GM21786 (cell line): ENCODE measurements around the gene APPL2.
A peak's percentile ranks its signal among the peaks of the same experiment; 100 is the strongest.
"Not testable (repeated sequence)": the region's sequence is repeated elsewhere in the genome, so short reads cannot be mapped to it uniquely, and the experiment has no call there.

Source experiments
- ATAC-seq: cut with Tn5 transposase; IDR thresholded peaks from one replicate; pipeline ENCODE4 v1.9.1; 2021; ENCODE audit not compliant: unreplicated experiment

APPL2 gene

DNA sequence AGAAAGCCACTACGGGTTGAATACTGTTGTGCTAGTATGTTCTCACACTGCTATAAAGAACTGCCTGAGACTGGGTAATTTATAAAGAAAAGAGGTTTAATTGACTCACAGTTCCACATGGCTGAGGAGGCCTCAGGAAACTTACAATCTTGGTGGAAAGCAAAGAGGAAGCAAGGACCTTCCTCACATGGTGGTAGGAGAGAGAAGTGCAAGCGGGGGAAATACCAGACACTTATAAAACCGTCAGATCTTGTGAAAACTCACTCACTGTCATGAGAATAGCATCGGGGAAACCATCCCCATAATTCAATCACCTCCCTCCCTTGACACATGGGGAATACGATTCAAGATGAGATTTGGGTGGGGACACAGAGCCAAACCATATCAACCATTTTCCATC lies 20.5 kb upstream of the APPL2 start:
- not testable (repeated sequence) for ATAC-seq

DNA sequence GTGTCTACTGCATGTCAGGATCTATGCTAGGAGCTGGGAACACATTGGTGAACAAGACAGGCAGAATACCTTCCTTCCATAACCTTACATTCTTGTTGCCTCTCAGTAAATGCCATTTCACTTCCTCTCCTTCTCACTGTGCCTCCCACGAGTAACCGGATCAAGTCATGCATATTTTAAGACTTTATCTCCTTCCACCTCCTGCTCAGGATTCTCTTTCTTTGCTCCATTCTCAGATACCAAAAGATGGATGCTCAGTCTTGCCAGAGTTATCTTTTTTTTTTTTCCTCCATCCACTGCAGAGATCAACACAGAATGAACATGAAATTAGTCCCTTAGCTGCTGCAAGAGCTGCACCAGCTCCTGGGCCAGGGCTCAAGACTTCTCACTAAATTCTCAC lies 20.0 kb upstream of the APPL2 start:
- no peak for ATAC-seq

DNA sequence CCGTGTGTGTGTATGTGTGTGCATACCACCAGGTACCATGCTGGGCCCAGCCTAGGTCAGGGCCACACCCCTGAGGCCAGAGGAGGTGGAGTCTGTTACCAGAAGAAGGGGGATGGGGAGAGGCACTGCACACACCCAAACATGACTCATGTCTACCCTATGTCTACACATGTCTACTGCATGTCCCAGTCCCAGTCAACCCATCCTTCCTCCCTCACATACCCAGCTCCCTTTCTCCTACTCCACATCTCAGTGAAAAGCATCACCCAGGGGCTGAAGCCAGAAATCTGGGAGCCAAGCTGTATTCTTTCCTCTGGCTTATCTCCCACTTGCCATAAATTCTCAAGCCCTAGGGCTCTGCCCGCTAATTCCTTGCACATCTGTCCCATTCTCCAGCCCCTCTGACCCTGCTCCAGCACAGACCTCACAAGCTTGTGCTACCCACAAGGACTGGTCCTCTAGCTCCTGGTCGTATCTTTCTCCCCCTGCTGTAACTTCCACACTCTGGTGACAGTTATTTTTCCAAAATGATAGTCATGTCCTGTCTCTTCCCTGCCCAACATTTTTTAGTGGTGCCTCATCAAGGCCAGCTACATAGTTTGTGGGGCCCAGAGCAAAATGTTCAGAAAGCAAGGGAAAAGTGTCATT lies 18.0 kb upstream of the APPL2 start:
- no peak for ATAC-seq

DNA sequence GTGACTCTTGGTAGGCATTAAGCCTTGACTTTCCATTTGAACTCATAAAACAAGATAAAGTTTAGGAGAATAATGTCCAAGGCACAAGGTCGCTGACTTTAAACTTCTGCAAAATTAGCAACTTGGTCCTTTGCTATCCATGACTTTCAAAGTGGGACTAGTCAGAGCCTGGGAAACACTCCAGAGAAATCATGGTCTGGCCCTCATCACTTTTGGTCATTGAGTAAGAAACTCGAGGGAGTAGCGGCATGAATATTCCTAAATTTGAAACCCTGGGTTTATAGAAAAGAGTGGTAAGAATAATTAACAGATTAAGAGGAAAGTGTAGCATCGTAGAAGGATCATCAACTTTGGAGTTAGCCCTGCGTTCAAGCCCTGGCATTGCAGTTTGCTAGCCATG lies 16.9 kb upstream of the APPL2 start:
- ATAC-seq: no peak

DNA sequence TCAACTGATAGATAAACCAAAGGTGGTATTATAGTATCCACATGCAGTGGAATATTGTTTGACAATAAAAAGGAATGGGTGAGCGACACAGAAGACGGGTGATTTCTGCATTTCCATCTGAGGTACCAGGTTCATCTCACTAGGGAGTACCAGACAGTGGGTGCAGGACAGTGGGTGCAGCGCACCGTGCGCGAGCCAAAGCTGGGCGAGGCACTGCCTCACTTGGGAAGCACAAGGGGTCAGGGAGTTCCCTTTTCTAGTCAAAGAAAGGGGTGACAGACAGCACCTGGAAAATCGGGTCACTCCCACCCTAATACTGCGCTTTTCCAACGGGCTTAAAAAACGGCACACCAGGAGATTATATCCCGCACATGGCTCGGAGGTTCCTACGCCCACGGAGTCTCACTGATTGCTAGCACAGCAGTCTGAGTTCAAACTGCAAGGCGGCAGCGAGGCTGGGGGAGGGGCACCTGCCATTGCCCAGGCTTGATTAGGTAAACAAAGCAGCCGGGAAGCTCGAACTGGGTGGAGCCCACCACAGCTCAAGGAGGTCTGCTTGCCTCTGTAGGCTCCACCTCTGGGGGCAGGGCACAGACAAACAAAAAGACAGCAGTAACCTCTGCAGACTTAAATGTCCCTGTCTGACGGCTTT lies 9.9 kb upstream of the APPL2 start:
- not testable (repeated sequence) for ATAC-seq

DNA sequence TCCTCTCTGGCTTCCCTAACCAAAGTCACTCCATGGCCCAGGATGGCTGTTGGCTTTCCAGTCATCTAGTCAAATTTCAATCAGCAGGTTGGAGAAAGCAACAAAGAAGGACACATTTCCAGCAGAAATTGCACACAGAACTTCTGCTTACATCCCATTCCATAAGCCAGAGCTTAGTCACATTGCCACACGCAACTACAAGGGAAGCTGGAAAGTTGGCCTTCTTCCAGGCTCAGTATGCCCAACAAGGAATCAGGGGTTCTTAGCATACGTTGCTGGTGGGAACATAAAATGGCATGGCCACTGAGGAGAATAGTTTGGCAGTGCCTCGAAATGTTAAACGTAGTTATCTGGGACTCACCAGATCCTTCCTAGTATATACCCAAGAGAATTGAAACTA lies 9.3 kb upstream of the APPL2 start:
- no peak for ATAC-seq

DNA sequence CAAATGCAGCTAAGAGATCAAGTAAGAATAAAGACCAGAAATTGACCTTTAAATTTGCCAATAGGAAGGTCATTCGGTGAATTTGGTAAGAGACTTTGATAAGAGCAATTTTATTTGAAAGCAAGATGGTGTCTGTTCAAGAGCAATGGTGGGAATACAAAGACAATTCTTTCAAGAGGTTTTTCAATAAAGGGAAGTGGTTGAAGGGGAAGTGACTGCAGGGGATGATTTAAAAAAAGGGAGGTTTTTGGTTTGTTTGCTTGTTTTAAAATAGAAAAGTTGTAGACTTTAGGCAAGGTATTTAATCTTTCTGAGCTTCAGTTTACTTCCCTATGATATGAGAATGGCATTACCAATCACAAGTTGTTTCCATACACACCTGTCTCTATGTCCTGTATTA lies 4.3 kb upstream of the APPL2 start:
- no peak for ATAC-seq

DNA sequence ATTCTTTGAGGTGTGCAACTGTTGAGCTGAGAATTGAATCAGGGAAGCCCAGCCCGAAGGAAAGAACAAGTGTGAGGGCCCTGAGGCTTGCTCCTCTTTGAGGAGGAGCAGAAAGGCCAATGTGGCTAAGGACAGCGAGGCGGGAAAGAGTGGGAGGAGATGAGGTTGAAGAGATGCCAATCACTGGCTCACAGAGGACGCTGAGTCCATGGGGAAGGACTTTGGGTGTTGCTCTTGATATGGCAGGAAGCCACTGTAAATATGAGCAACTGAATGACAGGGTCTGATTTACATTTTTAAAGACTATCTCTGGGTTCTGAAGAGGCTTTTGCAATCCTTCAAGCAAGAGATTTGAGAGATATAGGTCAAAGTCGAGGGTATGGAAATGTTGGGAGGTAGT lies 3.3 kb upstream of the APPL2 start:
- no peak for ATAC-seq

DNA sequence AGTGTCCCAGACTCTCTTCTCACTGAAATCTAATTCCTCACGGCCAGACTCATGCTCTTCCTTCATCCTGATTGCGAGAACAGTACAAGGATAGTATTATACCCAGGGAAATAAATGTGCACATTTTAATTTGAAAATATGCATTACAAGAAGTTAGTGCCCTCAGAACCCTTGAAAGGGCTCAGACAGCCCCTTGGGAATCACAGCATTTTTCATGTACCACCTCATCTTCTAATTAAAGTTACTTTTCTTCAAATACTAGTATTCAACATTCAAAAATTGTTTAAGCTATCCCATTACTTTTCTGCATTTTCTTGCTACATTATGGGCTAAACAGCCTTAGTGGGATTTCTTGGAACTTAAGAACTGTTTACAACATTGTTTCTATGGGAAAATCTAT lies 1.7 kb upstream of the APPL2 start:
- ATAC-seq: no peak

DNA sequence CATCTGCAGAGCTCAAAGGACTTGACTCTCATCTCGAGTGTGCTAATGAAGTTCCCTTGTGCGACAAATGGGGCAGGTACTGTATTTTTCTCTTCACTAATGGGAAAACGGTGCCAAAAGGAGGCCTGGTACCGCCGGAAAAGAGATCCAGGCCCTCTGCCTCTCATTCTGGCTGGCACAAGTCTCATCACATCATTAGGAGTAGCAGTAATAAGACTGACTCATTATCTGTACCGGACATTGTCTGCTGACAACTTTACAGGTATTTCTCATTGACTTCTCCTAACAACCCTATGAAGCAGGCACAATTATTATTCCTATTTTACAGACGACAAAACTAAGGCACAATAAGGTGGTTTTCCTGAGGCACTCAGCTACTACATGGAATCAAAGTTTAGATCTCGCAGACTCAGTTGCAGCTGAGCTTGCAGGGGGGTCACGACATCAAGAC lies 668 bp downstream of the APPL2 start:
- ATAC-seq: no peak

DNA sequence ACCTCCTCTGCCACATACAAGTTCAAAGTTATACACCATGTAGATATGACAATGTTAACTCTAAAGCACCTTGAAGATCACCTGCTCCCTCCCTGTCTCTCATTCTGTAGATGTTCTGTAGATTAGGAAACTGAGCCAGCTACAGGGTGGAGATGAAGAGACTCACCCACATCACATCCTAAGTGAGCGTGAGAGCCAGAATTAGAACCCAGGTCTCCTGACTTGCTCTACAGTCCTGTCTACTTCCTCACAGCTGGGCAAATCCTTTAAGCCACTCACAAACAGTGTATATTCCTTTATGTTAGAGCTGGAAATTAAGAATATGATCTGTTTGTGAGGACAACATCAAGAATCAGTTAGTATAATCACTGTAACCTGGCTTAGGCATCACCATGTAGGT lies 1.8 kb downstream of the APPL2 start:
- ATAC-seq: no peak

DNA sequence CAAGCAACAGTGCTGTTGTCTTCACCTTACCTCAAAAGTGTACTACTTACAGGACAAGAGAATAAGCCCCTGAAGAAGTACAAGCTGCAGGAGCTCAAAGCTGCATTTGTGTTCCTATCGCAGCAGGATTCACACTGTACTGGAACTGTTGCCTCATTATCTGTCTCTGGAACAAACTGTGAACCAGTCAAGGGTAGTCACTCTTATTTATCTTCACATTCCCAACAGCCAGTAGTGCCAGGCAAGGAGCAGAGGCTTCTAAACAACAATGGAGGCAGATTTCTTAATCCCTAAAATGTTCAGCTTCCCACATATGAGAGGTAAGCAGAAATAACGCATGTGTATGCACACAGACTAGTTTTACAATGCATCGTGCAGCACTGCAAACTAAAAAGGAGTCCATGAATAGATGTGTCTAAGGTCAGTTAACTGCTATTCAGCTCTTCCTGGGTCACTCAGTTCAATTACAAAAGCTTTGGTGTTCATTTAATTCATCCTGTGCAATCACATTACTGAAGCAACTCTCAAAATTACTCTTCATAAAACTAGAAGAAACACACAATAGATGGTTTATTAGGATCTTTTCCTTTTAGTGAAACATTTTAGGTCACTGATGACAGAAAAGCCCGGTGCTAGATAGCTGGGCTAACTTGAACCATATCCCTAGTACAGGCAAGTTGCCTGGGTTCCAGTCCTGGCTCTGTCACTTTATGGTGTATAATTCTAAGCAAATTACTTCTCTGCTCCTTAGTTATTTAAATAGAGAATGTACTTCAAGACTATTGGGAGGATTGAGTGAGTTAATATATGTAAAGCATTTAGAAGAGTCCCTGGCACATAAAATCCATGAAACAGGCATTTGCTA lies 2.7 kb downstream of the APPL2 start:
- ATAC-seq: no peak

DNA sequence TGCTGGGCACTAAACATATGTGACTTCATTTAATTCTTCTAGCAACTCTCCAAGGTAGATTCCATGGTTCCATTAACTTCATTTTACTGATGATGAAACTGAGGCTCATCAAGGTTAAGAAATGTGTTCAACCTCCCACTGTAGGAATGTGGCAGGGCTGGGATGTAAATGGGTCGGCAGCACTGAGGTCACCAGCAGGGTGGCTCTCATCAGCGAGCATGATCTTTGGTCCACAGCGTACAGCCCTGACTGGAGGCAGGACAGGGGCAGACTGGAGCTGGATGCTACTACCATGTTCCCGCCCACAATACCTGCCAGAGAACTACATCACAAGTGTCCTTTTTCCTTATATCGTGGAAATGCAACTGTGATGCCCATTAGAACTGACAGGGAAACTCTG lies 4.6 kb downstream of the APPL2 start:
- no peak for ATAC-seq

DNA sequence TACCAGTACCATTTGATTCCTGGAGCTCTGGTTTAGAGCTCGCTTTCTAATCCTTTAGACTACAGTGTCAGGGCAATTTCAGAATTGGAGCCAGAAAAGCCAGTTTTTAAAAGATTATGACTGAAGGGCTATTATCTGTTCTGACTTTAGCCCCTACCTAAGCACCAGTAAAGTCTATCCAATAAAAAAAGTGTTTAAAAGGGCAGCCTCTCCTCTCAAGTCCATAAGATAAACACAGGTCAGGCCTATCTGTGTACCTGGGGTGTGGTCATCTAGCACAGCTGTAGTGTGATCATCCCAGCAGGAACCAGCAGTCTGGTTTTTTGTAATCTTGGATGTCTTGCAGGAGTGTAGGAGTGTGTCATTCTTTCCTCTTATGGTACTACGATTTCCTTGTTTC lies 6.6 kb downstream of the APPL2 start:
- ATAC-seq: no peak

DNA sequence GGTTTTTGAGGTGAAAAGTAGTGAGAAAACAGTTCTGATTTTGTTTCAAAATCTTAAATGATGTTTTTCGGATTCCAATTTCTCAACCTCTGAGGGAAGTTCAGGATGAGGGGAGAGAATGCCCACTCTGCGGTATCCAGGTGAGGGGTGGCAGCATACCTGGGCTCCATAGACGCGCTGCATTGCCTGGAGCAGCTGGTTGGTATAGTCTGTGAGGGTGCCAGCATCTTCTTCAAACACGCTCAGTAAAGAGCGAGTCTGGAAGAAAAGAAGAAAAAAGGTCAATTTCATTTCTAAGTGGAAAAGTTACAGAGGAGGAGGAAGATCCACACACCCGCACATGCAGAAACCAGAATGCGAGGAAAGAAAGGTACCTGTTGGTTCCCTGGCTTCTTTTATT lies 7.0 kb downstream of the APPL2 start:
- ATAC-seq: no peak

DNA sequence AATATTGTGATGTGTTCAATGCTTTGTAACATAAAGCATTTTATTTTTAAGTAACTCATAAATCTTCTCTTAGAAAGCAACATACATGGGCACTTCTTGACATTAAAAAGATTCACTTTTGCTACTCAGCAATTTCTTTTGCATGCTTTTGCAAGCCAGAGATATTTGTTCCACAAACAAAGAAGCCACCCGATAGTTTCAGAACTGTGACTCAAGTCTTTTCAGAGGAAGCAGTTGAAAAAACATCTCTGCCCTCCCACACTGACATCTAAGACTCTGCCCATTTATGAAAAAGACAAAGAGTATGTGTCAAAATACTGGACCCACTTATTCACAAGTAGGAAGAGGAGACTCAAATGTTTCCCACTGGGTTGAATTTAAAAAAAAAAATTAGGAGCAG lies 7.5 kb downstream of the APPL2 start:
- no peak for ATAC-seq

DNA sequence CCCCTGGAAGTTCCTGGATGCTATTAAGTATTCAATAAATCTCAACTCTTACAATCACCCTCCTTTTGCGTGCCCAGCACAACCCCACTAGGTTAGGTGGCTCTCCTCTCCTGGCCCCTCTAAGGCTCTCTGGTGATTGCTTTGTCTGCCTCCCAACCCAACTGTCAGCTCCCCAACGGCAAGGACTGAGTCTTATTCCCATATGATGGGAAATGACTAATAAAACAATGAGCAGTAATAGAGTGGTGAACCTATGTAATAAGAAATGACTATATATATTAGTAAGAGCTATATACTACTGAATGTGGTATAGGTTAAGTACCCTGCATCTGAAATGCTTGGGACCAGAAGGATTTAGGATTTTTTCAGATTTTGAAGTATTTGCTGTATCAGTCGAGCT lies 8.1 kb downstream of the APPL2 start:
- no peak for ATAC-seq

DNA sequence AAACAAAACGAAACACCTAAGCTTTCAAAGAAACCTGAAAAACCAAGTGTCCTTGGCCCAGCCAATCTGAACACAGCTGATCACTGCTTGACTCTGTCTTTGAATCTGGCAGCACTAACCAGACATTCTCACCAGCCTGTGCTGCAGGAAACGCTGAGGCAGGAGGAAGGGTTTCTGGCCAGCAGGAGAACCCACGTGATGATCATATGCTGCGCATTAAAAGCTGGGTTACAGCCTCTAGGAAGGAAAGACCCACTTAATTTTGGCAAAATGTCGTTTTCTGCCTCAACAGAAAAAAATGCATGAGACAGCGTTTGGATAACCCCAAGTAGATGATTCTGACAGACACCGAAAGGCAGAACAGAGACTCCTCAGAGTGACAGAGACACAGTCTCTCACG lies 9.8 kb downstream of the APPL2 start:
- peak; percentile 80 for ATAC-seq

DNA sequence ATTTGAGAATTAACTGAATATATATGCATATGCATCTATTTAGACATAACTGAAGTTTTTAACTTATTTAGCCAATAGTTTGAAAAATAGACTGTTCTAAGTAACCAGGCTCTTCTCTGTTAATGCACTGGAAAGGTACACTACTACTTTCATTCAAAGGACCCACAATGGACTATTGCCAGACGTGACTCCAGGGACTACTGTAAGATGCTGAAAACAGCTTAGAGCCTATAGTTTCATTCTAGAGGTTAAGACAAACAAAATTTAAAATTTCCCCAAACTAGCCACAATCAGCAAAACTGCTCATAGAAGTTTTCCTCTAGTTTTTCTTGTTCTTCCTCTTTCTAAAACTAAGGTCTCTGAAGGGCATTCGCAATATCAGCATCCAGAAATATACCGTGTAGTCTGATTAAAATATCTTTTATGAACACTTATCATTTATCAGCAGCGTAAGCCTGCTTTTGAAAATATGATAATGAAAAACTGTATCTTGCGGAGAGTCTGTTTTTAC lies 10.4 kb downstream of the APPL2 start:
- no peak for ATAC-seq

DNA sequence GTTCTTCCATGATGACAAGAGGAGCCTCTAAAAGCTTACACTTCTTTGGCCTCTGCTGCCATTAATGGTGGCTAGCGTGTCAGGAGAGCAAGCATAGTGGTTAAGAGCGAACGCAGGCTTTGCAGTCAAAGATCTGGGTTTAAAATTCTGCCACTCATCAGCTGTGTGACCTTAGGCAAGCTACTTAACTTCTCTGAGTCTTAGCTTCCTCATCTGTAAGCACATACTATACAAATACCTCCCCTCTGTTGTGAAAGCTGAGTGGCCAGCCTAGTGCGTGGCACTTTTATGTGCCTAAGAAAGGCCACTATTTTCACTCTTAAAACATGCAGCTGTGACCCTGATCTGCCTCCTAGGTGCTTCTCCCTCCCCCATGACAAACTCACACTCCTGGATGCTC lies 11.6 kb downstream of the APPL2 start:
- no peak for ATAC-seq

DNA sequence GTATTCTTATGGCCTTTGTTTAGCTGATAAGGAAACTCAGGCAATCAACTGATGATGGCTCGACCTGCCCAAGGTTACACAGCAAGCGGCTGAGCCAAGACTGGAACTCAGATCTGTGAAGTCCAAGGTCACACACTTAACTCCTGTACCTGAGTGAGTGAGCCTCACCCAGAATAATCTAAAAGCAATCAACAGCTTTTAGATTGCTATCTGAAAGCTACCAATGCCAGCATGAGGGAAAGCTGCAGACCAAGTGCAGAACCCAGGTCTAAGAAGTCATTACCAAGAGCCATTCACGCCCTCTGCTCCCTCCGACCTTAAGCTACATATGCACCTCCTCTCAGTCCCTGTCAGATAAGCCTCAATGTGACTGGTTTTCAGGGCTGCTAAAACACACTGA lies 12.1 kb downstream of the APPL2 start:
- ATAC-seq: no peak

DNA sequence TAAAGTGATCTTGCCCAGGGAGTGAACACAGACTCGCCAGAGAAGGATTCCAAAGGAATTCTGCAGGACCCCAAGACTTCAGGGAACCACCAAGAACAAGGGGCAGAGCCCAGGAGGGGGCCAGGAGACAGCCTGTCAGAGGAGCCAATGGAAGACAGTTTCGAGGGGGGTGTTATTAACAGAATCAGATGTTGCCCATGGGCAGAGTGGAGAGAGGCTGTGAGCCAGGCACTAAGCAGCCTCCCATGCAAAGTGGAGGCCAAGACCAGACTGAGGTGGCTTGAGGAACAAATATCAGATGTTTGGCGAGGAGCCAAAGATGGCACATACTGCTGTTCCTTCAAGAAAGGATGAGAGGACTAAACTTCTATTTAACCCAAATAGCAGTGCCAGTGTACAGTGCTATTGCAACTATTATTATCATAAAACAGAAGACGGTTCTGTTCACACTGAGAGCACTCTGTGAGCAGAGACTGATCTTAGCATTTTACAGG lies 12.6 kb downstream of the APPL2 start:
- ATAC-seq: no peak
